Stimulated activated CD4-positive, alpha-beta T cell treated with anti-CD3 and anti-CD28 coated beads, Interleukin-12 subunit alpha, Interleukin-12 subunit beta, amount 100 ng/mL, for 4 hours (primary cell): Measurements from ENCODE around the gene CARD14.
"Not testable (repeated sequence)": the region's sequence is repeated elsewhere in the genome, so short reads cannot be mapped to it uniquely, and the experiment has no call there.

Experiments used
- DNase-seq: peaks from one replicate; pipeline ENCODE4 v3.0.0-alpha.2; 2020

The CARD14 gene

DNA sequence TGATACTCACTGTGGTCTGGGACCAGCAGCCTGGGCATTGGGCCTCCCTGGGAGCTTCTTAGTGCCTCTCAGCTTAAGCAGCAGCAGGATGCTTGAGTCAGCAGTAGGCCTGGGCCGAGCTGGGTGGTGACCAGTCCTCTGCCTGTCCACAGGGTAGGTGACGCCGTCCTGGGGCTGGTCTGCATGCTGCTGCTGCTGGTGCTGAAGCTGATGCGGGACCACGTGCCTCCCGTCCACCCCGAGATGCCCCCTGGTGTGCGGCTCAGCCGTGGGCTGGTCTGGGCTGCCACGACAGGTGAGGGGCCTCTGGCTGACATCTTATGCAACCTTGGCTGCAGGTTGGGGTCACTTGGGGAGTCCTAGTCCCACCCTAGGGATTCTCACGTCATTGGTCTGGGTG, 57.8 kb downstream of the CARD14 start:
- DNase-seq = no peak

DNA sequence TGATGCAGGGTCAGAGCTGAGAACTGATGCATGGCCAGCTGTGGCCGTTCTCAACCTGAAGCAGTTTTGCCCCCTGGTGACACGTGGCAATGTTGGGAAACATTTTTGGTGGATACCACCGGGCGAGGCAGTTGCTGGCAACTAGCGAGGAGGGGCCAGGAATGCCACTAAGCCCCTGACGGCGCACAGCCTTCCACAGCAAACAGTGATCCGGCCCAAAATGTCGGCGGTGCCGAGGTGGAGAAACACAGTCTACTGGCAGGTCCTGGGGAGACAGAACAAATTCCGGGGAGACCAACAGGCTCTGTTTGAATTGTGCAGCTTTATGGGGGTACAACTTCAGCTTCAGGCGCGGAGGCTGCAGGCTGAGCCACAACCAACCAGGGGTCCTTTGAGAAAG, 58.6 kb downstream of the CARD14 start:
- no peak for DNase-seq

DNA sequence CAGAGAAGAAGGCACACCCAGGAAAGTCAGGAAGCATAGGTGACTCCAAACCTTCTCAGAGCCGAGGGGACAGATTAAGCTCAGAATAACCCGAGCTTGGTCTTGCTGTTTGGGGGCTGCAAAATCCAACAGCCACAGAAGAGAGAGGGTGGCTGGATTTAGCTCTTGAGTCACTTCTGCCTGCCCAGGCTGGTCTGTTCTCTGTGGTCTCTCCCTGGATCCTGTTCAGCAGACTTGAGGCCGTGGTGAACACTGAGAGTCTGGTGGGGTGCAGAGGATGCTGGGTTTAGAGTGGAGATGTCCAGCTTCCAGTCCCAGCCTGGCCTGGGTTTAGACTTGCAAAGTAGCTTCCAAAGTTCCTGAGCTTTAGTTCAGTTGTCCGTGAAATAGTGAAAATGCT, 59.2 kb downstream of the CARD14 start:
- DNase-seq = no peak

DNA sequence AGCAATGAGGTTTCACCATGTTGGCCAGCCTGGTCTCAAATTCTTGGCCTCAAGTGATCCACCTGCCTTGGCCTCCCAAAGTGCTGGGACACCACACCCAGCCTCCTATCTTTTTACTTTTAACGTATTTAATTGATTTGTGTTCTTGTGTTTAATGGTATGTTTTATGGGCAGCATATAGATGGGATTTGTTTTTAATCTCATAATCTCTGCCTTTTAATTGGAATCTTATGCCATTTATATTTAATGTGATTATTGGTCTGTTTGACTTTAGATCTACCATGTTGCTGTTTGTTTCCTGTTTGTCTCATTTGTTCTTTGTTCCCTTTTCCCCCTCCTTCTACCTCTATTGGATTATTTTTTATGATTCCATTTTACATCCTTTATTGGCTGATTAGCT, 62.6 kb downstream of the CARD14 start:
- DNase-seq = no peak

DNA sequence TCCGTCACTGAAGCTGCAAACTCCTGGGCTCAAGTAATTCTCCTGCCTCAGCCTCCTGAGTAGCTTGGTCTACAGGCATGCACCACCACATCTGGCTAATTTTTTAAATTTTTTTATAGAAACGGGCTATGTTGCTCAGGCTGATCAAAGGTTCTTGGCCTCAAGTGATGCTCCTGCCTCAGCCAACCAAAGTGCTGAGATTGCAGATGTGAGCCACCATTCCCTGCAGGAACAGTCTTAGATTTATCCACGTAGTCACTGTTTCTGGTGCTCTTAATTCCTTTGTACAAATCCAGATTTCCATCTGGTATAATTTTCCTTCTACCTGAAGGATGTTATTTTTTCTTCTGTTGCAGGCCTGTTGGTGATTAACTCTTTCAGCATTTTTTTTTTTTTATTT, 63.4 kb downstream of the CARD14 start:
- DNase-seq = no peak

DNA sequence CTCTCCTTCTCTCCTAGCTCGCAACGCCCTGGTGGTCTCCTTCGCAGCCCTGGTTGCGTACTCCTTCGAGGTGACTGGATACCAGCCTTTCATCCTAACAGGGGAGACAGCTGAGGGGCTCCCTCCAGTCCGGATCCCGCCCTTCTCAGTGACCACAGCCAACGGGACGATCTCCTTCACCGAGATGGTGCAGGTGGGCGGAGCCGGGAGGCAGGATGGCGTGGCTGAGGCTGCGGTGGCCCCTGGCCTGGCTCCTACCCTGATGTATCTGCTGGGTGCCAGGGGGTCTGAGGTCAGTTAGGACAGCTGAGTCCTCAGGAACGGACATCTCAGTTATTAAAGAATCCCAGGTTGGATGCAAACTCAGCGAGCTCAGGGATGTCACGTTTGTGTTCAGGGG, 67.1 kb downstream of the CARD14 start:
- DNase-seq = no peak

DNA sequence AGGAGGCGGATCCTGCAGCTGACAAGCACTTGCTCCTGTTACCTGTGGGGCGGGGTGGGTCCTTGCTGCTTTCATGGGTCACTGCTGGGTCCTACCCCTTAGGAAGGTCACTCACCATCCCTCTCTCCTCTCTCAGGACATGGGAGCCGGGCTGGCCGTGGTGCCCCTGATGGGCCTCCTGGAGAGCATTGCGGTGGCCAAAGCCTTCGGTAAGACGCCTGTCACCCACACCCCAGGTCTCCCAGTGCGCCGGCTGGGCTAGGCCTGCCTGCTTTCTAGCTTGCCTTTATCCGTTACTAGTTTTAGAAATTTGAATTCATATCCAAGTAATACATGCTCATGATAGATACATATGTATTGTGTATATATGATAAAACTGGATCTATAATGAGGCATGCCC, 67.6 kb downstream of the CARD14 start:
- no peak for DNase-seq

DNA sequence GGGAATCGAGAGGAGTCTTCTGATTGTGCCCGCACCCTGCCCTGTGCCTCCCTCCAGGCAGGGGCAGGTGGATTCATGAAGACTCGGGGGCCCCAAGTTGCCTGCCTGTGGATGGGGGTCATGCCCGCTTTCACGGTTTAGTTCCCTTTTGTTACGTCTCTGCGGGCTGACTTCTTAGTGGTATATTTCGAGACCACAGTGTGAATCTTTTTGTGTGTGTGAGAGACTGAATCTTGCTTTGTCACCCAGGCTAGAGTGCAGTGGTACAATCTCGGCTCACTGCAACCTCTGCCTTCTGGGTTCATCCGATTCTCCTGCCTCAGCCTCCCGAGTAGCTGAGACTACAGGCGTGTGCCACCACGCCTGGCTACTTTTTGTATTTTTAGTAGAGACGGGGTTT, 72.7 kb downstream of the CARD14 start:
- DNase-seq = no peak

DNA sequence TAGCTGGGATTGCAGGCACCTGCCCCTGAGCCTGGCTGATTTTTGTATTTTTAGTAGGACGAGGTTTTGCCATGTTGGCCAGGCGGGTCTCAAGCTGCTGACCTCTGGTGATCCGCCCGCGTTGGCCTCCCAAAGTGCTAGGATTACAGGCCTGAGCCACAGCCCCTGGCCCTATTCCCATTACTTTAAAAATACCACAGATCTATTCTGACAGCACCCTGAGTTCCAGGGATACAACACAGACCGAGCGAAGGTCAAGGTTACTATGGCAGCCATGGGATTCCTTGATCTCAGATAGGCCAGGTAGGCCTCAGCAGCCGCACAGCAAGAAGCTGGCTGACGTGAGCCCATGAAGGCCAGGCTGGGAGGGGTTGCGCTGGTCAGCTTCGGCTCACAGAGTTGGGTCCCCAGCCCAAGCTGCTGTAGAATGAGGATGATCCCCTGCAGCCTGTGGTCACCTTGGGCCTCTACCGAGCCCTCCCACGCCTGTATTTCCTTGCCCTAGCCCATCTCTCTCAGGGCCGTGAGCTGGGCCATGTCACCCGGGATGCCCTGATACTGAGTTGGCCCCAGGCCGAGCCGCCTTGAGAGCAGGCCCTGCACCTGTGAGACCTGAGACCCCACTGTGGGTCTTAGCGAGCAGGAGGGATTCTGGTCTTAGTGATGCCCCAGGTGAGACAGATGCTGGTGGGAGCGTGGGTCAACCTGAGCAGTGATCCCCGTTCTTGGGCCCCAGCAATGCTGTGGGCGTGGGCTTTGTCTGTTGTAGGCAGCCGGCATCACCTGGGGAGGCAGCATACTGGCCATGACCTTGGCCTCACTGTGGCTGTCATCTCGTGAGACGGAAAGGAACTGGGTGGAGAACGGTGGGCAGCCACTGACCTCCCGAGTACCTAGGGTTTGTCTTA, 74.0 kb downstream of the CARD14 start:
- no peak for DNase-seq

DNA sequence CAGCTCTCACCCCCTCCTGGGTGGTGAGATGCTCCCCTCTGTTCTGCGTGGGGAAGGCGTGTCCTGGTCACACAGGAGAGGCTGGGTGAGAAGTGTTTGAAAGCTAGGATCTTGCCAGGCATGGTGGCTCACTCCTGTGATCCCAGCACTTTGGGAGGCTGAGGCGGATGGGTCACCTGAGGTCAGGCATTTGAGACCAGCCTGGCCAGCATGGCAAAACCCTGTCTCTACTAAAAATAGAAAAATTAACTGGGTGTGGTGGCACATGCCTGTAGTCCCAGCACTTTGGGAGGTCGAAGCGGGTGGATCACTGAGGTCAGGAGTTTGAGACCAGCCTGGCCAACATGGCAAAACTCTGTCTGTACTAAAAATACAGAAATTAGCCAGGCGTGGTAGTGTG, 74.6 kb downstream of the CARD14 start:
- DNase-seq = not testable (repeated sequence)

DNA sequence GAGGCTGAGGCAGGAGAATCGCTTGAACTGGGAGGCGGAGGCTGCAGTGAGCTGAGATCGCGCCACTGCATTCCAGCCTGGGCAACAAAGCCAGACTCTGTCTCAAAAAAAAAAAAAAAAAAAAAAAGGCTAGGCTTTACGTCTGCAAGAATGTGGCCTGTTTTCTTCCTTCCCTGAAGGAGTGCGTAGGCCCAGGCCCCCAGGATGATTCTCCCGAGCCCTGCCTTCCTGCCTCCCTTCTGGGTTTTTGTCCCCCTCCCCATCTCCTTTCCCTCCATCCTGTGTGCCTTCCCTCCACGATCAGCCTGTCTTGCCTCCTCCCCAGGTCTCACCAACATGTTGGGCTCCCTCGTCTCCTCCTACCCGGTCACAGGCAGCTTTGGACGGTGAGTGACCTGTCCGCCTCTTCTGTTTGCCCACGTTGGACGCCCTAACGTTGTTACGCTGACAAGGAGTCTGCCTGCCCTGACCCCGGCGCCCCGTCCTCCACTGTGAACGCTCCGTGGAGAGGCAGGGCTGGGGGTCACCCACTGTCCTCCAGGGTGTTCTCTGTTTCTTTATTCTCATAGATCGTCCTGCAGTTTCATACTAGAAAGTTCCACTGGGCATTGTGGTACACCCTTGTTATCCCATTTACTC, 75.2 kb downstream of the CARD14 start:
- no peak for DNase-seq

DNA sequence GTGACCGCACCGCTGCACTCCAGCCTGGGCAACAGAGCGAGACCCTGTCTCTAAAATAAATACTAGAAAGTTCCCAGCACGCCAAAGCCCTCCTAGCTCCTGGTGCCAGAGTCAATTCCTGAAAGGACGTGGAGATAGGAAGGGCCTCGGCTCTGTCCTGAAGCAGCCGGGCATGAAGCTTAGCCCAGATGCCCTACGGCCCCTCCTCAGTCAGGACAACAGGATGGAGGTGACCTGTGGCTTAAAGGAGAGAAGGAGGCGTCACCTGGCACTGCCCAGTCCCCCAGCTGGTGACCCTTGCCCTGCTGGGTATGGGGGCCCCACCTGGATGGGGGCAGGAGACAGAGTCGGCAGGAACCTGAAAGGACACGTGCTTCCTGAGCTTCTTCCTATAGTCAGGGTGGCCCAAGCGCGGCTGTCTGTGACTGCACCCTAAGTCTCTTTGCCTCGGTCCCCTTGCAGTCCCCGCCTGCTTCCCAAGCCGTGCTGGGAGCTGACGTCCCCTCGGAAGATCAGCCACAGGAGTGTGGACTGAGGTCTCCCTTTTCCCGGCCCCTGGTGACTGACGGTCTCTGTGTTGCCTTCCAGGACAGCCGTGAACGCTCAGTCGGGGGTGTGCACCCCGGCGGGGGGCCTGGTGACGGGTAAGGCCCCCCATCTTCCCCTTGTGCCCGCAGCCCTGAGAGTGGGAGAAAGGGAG, 75.9 kb downstream of the CARD14 start:
- DNase-seq = no peak

DNA sequence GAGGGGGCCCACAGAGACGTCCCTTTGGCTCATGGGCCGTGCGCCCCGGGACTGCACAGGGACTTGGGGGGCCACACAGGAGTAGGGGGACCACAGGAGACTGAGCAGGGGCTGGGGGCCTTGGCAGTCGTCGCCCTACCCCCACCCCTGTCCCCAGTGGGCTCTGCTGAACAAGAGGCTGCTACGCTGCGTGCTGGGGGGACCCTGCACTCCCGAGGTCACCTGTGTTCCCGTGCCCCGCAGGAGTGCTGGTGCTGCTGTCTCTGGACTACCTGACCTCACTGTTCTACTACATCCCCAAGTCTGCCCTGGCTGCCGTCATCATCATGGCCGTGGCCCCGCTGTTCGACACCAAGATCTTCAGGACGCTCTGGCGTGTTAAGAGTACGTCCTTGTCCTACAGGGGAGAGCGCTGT, 76.4 kb downstream of the CARD14 start:
- DNase-seq = no peak

DNA sequence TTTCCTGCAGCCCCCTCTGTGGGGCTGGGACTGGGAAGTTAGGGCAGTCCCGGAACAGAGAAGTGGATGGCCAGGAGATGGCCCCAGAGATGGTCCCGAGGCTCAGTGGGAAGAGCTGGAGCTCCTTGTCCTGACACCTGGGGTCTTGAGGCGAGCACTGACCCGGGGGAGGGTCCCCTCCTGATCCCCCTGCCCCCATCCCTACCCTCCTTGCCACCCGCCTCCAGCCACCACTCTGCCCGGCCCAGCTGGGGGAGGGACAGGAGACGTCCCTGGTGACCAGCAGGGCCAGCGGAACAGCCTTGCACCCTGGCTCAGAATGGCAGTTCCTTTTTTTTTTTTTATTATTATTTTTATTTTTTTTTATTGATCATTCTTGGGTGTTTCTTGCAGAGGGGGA, 76.9 kb downstream of the CARD14 start:
- no peak for DNase-seq

DNA sequence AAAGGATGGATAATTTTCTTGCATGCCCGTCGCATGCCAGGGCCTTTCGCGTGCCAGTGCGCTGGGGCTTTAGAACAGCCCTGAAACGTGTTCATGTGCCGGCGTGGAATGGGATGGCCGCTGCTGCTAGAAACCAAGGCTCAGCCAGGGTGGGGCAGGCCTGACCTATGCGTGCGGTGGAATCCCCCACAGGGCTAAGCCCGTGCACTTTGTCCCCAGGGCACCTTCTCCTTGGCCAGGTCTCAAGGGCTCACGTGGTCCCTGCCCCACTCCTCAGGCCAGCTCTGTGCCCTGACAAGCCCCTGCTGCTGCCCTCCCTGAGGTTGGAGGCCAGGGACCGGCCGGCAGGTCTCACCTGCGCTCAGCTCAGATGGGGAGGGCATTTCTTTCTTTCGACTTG, 77.7 kb downstream of the CARD14 start:
- no peak for DNase-seq

DNA sequence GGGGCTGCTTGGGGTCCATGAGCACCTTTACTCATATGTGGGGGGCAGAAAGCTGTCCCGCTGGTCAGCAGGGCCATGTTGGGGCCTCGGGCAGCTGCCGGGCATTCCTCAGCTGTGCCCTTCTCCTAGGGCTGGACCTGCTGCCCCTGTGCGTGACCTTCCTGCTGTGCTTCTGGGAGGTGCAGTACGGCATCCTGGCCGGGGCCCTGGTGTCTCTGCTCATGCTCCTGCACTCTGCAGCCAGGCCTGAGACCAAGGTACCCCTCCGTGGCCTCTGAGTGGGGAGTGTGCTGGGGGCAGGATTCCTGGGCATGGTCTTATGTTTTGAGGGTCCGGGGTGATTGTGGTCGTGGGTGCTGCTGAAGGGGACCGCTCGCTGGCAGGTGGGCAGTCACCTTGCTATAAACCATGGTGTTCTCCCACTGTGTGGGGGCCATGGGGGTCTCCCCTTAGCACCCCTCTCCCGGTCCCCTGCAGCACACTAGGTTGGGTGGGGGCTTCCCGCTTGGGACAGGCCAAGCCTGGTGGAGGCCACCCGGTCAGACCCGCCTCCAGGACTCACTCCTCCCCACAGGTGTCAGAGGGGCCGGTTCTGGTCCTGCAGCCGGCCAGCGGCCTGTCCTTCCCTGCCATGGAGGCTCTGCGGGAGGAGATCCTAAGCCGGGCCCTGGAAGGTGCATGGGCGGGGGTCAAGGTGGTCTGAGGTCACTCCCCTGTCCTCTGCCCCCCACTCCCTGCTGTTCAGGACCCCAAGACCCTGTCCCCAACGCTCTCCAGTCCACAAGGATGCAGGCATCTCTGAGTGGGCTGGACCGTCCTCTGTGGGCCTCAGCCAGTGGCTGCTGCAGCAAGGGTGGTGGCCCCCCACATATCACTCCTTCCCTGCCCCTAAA, 78.4 kb downstream of the CARD14 start:
- DNase-seq = no peak

DNA sequence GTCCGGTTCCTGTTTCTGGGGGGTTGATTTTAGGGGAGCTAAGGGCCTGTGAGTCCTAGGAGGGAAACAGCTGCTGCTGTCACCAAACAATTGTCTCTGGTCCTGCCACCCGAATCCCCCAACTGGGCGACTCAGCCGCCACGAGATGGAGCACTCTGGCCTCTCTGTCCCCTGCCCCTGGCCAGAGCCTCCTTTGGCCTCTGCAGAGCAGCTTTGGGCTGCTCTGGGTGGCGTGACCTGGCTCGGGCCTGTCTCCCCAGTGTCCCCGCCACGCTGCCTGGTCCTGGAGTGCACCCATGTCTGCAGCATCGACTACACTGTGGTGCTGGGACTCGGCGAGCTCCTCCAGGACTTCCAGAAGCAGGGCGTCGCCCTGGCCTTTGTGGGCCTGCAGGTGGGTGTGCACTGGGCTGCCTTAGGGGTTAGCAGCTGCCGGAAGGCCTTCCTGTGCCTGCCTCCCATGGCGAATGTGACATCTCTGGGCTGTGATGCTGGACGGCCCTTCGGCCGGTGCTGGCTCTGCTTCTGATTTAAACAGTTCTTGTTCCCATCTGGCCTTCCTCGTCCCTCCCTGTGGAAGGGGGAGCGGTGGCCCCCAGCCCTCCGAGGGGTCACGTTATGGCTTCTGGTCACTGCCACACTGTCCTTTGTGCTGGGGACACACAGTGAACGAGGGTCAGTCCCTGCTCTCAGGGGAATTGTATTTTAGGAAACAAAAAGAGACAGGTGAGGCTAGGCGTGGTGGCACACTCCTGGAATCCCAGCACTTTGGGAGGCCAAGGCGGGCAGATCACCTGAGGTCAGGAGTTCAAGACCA, 79.3 kb downstream of the CARD14 start:
- DNase-seq = no peak

DNA sequence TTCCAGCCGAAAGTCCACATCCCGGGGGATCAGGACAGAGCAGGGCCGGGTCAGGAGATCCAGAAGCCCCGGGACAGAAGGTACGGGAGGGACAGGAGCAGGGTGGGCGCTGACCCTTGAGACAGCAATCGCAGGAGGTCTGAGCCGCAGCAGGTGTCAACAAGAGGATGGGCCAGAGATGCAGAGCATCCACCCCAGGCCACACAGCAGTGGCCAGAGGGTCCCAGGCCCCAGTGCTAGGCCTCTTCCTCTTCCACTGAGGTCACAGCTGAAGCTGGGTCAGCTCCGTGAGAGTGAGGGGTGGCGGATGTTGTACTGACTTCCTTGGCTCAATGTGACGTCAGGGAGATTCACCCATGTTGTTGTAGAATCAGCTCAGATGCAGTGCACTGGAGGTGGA, 82.1 kb downstream of the CARD14 start:
- DNase-seq = no peak

DNA sequence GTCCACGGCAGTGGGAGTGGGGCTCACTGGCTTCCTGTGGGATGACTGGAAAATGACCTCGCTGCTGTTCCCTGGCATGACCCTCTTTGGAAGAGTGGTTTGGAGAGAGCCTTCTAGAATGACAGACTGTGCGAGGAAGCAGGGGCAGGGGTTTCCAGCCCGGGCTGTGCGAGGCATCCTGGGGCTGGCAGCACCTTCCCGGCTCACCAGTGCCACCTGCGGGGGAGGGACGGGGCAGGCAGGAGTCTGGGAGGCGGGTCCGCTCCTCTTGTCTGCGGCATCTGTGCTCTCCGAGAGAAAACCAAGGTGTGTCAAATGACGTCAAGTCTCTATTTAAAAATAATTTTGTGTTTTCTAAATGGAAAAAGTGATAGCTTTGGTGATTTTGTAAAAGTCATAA, 83.0 kb downstream of the CARD14 start:
- peak; percentile 81 for DNase-seq

DNA sequence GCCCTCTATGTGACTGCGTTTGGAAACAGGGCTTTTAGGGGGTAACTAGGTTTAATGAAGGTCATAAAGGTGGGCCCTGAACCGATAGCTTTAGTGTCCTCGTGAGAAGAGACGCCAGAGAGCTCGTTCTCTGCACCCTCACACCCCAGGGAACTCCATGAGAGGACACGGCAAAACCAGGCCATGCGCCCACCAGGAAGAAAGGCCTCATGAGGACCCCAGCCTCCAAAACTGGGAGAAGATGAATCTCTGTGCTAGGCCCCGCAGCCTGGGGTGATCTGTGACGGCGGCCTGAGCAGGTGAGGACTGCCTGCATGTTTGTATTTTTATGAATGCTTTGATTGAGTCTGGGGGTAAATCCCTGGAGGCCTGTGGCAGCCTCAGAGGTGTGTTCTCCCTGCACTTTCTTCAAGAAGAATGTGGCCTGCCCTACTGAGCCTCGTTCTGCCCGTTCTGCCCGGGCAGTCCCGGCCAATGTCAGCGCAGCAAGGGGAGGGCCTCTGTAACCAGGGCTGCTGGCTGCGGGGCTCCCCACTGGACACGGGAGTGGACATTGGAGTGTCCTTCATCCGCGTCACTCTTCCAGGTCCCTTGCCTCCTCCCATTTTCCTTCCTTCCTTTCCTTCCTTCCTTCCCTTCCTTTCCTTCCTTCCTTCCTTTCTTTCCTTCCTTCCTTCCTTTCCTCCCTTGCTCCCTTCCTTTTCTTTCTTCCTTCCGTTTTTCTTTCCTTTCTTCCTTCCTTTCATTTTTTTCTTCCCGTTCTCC, 84.0 kb downstream of the CARD14 start:
- DNase-seq = no peak
